Ascending aorta (tissue), 2 donors: Measurements from ENCODE around the gene MGAT4C. TPM values are rescaled to one million over a fixed set of nuclear protein-coding genes. Genes with fewer than 3 reads are reported as not detected.

Experiments used
- DNase-seq, 2 donors: peaks; one replicate each; pipeline ENCODE4 v3.0.0-alpha.2; 2019; ENCODE audit warnings: low spot score in 2 of 2
- H3K27ac ChIP-seq, 2 donors: fragments of 200-600 bp; sonication (generic); one replicate each; pipeline ENCODE4 v1.5.1; 2016 to 2017; ENCODE audit warnings: mild to moderate bottlenecking in 1 of 2
- H3K27me3 ChIP-seq: fragments of 200-600 bp; sonication (generic); one replicate; pipeline ENCODE4 v1.5.1; 2017
- H3K36me3 ChIP-seq, 2 donors: fragments of 200-600 bp; sonication (generic); one replicate each; pipeline ENCODE4 v1.5.1; 2016
- H3K4me1 ChIP-seq, 2 donors: fragments of 200-600 bp; sonication (generic); one replicate each; pipeline ENCODE4 v1.5.1; 2016 to 2017; ENCODE audit warnings: mild to moderate bottlenecking in 1 of 2
- H3K4me3 ChIP-seq, 2 donors: fragments of 200-600 bp; sonication (generic); one replicate each; pipeline ENCODE4 v1.5.1; 2016 to 2017; ENCODE audit warnings: mild to moderate bottlenecking in 1 of 2
- H3K9me3 ChIP-seq, 2 donors: fragments of 200-600 bp; sonication (generic); one replicate each; pipeline ENCODE4 v1.5.1; 2016
- intact Hi-C: fragments of 100-400 bp; cut with DNase I; formaldehyde crosslinking; loops from one replicate; pipeline ENCODE4 v1.15.1; 2023
- total RNA-seq: library from RNA; depleted of rRNA; stranded (reverse); fragments of >200 nt; gene quantifications from one replicate; pipeline ENCODE4 v1.1.0, GENCODE V29; 2016
- TF ChIP-seq, protein P1 (sequence below), 3 experiments: fragments of 200-600 bp in 2 of 3; fragments of 450-650 bp in 1 of 3; sonication (generic) in 2 of 3; IDR thresholded peaks; one replicate each; pipeline ENCODE4 v1.5.1; 2016 to 2019; ENCODE audit warnings: antibody characterized with exemption in 3 of 3, mild to moderate bottlenecking in 1 of 3, moderate library complexity in 1 of 3

MGAT4C gene
- total RNA-seq, 1 donor from 2014 or later, result not detected

DNA sequence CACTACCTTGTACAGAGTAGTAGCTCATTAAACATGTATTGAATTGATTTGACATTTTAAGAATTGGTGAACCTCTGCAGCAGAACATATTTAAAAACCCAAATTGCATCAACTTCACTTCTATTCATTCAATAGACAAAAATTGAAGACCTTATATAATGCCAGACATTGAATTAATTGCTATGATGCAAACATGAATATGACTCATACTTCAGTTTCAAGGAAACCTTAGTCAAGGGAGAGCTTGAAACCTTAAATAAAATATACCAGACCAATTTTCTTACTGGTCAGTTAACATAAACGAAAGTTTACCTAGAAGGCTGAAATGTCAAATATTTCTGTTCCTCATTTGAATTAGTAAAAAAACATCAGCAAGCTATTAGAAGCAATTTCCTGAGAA, 5.0 kb upstream of the MGAT4C start:
- TF ChIP-seq, protein P1, sequence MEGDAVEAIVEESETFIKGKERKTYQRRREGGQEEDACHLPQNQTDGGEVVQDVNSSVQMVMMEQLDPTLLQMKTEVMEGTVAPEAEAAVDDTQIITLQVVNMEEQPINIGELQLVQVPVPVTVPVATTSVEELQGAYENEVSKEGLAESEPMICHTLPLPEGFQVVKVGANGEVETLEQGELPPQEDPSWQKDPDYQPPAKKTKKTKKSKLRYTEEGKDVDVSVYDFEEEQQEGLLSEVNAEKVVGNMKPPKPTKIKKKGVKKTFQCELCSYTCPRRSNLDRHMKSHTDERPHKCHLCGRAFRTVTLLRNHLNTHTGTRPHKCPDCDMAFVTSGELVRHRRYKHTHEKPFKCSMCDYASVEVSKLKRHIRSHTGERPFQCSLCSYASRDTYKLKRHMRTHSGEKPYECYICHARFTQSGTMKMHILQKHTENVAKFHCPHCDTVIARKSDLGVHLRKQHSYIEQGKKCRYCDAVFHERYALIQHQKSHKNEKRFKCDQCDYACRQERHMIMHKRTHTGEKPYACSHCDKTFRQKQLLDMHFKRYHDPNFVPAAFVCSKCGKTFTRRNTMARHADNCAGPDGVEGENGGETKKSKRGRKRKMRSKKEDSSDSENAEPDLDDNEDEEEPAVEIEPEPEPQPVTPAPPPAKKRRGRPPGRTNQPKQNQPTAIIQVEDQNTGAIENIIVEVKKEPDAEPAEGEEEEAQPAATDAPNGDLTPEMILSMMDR (IDR thresholded peaks at IDR 0.05), result no peak
- no peak for DNase-seq
- no peaks in the 10 kb centered on the region for H3K36me3 ChIP-seq
- H3K27ac ChIP-seq, result no peak overlapping the region
- no peaks in the 10 kb centered on the region for H3K27me3 ChIP-seq
- H3K4me1 ChIP-seq, result peaks cover 0 to 3% of the 10 kb centered on the region in 2 donors
- H3K4me3 ChIP-seq, result no peak overlapping the region
- intact Hi-C loops, result no loop called here
- no peaks in the 10 kb centered on the region for H3K9me3 ChIP-seq

GRCh38 chr12:86260183-86260582, 4.0 kb upstream of the MGAT4C start:
- Histone ChIP-seq H3K4me3 (no peak overlapping the region), H3K27me3 (no peaks in the 10 kb centered on the region), H3K4me1 (peaks cover 0 to 3% of the 10 kb centered on the region in 2 donors), H3K9me3 (no peaks in the 10 kb centered on the region), H3K27ac (no peak overlapping the region), H3K36me3 (no peaks in the 10 kb centered on the region)
- DNase-seq, result no peak
- TF ChIP-seq, protein P1 (IDR thresholded peaks at IDR 0.05), result no peak
- intact Hi-C loops, result no loop called here

DNA sequence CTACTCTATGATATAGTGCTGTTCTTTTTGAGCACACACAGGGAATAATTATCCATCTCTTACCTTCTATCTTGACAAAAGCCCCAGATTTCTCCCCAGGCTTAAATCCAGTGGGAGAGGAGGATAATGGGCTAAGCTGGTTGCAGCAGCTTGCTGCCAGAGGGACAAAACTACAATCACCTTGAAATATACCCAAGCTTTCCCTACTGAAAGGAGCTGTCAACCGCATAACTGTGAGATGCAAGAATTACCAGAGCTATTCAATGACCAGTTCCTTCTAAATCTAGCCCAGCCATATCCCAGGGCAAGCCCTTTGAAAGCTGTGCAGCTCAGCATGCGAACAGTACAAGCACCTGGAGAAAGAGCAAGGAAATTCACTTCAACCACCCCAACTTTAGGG, 943 bp upstream of the MGAT4C start:
- intact Hi-C loops, result no loop called here

GRCh38 chr12:86254399-86255107, 1.6 kb downstream of the MGAT4C start:
- Histone ChIP-seq H3K4me1 (no peaks in the 10 kb centered on the region), H3K4me3 (no peak overlapping the region), H3K27me3 (no peaks in the 10 kb centered on the region), H3K36me3 (no peaks in the 10 kb centered on the region), H3K9me3 (no peaks in the 10 kb centered on the region), H3K27ac (no peak overlapping the region)
- intact Hi-C loops, result no loop called here
- no peak for DNase-seq
- TF ChIP-seq, protein P1 (IDR thresholded peaks at IDR 0.05), result no peak

More for the DNA sequence above, 943 bp upstream of the MGAT4C start:
- DNase-seq, result no peak
- Histone ChIP-seq H3K27ac (no peak overlapping the region), H3K9me3 (no peaks in the 10 kb centered on the region), H3K27me3 (no peaks in the 10 kb centered on the region), H3K4me3 (no peak overlapping the region), H3K36me3 (no peaks in the 10 kb centered on the region), H3K4me1 (no peaks in the 10 kb centered on the region)
- TF ChIP-seq, protein P1 (IDR thresholded peaks at IDR 0.05), result no peak

DNA sequence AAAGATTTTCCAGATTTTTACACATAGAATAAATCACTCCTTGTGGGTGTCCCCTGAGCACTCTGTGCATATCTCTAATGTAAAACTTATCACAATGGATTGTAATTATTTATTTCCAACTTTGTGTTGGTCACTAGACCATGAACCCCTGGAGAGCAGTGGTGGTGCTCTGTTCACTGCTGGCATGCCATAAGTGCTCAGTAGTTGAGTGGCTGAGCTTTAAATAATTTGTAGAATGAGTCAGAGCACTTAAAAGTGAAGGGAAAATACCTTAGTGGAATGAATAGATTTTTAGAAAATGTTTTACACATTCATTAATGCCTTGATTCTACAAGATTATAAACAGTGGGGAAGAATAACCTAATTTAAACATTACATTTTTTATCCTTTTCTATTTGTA, 6.3 kb downstream of the MGAT4C start:
- no peak overlapping the region for H3K27ac ChIP-seq
- H3K9me3 ChIP-seq, result no peaks in the 10 kb centered on the region
- H3K27me3 ChIP-seq, result no peaks in the 10 kb centered on the region
- intact Hi-C loops, result no loop called here
- DNase-seq, result no peak
- no peaks in the 10 kb centered on the region for H3K4me1 ChIP-seq
- H3K36me3 ChIP-seq, result no peaks in the 10 kb centered on the region
- no peak overlapping the region for H3K4me3 ChIP-seq
- TF ChIP-seq, protein P1 (IDR thresholded peaks at IDR 0.05), result no peak
